GM12892 (cell line): Measurements from ENCODE around the gene ADGRD1.

Experiments used
- POLR2A ChIP-seq: IDR thresholded peaks from 2 replicates; pipeline ENCODE4 v1.6.1; 2011; ENCODE audit warnings: low read depth, low read length, control low read depth
- POLR2AphosphoS5 ChIP-seq: IDR thresholded peaks from 2 replicates; pipeline ENCODE4 v1.6.1; 2011; ENCODE audit warnings: low read depth, low read length, control low read depth
- TAF1 ChIP-seq: IDR thresholded peaks from 2 replicates; pipeline ENCODE4 v1.6.1; 2011; ENCODE audit warnings: low read depth, mild to moderate bottlenecking, control low read depth, low read length, borderline replicate concordance

GRCh38 chr12:131135311-131135785 lies 181.6 kb downstream of the ADGRD1 start:
- TF ChIP-seq POLR2A (no peak), TAF1 (no peak), POLR2AphosphoS5 (no peak)
